CD4-positive, alpha-beta T cell treated with Interleukin-12 subunit alpha and Interleukin-12 subunit beta, for 1 hour (primary cell): ENCODE measurements around the gene SETD2.
A peak's percentile ranks its signal among the peaks of the same experiment; 100 is the strongest.

Source experiments
- DNase-seq: peaks from one replicate; pipeline ENCODE4 v3.0.0-alpha.2; 2020

SETD2 gene

GRCh38 chr3:46994801-46995731 lies 168.8 kb downstream of the SETD2 start:
- DNase-seq: no peak

GRCh38 chr3:46993986-46994385 lies 169.9 kb downstream of the SETD2 start:
- DNase-seq: no peak

DNA sequence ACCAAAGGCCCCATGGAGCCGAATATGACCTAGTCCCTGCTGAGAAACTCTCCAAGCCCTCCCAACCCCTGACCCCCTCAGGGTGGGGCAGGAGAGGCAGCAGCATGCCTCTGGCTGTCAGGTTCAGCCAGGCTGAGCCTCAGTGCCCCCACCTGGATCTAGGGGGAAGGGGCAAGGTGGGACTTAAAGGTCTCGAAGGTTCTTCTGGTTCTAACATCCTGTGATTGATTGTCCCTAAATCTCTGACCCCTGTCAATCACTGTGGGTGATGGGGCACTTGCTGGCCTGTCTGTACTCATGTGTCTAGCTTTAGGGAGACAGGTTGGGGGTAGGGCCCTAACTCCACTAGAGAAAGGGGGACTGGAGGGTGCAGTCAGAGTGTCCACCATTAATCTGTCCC lies 170.6 kb downstream of the SETD2 start:
- no peak for DNase-seq

GRCh38 chr3:46992231-46992630 lies 171.7 kb downstream of the SETD2 start:
- no peak for DNase-seq

DNA sequence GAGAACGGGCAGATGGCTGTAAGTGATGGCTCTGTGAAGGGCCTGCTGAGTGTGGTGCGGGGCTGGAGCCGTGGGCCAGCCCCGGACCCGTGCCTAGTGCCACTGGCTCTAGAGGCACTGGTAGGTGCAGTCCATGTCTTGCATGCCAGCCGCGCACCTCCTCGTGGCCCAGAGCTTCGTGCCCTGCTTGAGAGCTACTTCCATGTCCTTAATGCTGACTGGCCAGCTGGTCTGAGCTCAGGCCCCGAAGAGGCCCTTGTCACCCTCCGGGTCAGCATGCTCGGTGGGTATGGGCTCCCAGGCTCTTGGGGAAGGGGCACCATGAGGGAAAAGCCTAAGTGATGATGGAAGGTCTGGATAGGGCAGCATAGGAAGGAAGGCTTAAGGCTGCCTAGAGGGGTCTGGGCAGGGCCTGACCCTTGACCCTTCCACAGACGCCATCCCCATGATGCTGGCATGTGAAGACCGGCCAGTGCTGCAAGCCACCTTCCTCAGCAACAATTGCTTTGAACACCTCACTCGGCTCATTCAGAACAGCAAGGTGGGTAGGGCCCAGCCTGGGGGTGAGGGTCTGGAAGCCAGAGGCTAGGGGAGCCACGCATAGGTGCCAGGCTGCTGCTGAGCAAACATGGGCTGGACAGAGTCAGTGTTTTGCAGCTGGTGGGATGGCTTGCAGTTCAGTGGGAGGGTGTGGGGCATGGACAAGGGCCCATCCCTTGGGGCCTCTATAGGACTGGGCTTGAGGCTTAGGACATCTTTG lies 172.3 kb downstream of the SETD2 start:
- no peak for DNase-seq

- no peak for DNase-seq
Measured at GRCh38 chr3:46990573-46991374, 173.1 kb downstream of the SETD2 start.

DNA sequence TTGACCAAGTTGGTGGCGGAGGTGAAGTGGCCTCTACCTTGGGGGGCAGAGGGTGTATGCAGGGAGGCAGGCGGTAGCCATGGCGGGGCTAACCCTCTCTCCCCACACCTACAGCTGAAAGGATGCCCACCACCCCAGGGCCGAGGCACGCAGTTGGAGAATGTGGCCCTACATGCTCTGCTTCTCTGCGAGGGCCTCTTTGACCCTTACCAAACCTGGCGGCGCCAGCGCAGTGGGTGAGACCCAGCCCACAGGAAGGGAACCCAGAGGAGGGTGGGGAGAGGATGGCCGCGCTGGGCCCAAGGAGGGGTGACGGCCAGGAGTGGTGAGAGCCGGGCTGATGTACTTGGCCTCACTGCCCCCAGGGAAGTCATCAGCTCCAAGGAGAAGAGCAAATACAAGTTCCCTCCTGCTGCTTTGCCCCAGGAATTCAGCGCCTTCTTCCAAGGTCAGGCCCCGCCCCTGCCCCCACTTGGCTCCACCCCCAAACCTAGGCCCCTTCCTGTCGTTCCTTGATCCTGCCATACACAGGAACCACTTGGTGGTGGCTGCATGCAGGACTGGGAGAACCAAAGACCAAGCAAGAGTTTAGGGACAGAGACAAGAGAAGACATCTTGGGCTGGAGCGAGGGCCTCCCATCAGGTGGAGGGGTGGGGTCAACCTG lies 174.6 kb downstream of the SETD2 start:
- no peak for DNase-seq

GRCh38 chr3:46988616-46989015 lies 175.3 kb downstream of the SETD2 start:
- DNase-seq: no peak

DNA sequence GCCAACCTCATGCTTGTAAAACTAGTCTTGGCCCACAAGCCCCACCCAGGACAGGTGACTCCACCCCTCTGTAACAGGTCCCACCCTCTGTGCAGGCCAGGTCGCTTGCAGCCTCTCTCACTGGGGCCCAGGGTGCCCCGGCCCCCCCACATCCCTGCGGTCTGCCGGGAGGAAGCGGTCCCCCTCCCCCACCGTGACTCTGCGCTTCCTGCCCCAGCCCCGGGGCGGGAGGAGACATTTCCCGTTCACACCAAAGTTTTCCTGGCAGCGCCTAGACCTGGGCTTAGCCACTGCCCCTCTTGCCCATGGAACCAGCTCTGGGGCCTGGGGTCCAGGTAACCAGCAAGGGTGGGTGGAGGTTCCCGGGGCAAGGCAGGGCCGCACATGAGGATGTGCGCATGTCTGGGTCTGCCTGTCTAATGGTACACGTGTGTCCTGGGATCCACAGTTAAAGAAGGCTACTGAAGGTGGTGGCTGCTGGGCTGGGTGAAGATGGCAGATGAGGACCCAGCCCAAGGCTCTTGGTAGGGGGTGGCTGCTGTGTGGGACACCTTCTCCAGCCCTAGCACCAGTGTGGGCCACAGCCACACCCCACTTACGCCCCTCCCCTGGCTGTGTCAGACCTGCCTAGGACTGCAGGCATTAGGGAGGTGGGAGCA lies 176.0 kb downstream of the SETD2 start:
- DNase-seq: peak; percentile 93

DNA sequence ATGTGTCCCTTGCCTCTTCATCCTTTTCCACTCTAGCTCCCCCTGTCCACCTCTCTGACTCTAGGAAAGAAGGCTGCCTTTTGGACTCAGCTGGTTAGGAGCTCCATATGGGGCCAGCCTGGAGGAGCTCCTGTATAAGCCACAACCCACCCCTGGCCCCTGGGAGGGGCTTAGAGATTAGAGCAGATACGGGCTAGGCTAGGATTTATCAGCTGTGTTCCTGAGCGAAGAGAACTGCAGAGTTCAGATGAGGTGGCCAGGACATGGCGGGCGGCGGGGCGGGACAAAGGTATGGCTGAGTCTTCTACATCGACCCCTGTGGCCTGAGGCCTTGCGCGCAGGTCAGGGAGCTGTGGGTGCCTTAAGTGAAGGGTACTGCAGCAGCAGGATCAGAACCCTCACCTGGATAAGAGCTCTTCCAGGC lies 176.6 kb downstream of the SETD2 start:
- no peak for DNase-seq

GRCh38 chr3:46986782-46987310 lies 177.1 kb downstream of the SETD2 start:
- no peak for DNase-seq

DNA sequence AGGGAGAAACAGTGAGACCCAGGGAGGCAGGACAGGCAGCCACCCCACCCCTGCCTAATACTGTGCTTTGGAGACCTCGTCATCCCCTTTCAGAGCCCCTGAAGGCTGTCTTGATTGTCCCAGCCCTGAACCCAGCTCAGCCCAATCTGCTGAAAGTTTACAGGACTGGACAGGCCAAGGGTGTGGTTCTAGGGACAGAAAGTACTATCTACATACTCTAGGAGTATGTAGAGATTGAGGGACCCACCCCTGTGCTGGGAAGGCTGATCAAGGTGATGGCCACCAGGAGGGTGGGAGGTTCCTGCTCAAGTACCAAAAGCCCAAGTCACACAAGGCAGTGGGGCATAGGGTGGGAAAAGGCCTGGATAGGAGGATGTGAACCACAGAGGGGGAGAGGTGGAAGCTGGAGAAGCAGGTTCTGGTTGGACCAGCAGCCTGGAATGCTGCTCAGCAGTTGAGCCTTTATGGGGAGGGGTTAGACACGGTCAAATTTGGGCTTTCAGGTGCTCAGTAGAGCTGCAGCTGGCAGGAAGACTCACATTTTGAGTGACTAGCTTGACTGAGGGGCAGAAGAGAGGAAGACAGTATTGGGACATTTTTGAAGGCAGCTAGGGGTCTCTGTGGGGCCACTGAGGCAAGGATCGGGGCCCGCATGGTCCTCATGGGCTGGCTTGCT lies 177.7 kb downstream of the SETD2 start:
- DNase-seq: no peak

DNA sequence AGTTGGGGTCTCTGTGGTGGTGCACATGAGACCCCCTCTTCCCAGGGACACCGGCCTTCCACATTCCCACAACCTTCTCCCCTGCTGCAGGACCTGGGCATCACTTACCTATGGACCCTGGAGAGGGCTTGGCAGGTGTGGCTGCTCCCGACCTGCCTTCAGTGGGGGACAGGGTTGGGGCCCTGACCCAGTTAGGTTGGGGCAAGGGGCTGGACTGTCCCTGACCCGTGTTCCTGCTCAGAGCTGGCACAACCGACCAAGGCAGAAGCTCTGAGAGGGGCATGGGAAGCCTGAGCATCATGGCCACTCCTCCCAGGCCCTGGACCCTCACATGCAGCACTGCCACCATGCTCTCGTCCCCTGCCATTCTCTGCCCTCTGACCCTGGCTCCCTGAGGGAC lies 178.3 kb downstream of the SETD2 start:
- DNase-seq: no peak

- no peak for DNase-seq
Measured at GRCh38 chr3:46984591-46985459, 179.1 kb downstream of the SETD2 start.

GRCh38 chr3:46982546-46982945 lies 181.4 kb downstream of the SETD2 start:
- no peak for DNase-seq

- no peak for DNase-seq
Measured at GRCh38 chr3:46981932-46982471, 181.9 kb downstream of the SETD2 start.

DNA sequence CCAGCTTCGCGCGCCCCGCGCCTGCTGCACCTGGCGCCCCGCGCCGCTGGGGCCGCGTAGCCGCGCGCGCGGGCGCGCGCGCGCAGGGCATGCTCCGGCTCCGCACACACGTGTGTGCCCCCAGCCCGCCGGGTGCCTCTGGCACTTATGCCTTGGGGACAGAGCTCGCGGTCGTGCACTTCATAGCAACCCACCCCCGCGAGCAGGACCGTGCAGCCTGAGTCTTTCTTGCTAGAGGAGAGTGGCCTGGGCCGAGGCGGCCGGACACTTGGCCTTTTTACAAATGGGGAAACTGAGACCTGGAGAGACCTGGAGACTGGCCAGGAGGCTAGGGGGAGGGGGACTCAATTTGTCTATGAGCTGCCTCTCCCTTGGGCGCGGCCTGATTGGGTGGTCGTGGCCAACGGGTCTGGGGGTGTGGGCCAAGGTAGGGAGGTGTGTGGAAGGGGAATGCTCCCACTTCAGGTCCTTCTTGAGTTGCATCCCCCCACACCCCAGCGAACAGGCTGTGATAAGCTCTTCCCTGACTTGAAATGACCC lies 183.9 kb downstream of the SETD2 start:
- DNase-seq: no peak

DNA sequence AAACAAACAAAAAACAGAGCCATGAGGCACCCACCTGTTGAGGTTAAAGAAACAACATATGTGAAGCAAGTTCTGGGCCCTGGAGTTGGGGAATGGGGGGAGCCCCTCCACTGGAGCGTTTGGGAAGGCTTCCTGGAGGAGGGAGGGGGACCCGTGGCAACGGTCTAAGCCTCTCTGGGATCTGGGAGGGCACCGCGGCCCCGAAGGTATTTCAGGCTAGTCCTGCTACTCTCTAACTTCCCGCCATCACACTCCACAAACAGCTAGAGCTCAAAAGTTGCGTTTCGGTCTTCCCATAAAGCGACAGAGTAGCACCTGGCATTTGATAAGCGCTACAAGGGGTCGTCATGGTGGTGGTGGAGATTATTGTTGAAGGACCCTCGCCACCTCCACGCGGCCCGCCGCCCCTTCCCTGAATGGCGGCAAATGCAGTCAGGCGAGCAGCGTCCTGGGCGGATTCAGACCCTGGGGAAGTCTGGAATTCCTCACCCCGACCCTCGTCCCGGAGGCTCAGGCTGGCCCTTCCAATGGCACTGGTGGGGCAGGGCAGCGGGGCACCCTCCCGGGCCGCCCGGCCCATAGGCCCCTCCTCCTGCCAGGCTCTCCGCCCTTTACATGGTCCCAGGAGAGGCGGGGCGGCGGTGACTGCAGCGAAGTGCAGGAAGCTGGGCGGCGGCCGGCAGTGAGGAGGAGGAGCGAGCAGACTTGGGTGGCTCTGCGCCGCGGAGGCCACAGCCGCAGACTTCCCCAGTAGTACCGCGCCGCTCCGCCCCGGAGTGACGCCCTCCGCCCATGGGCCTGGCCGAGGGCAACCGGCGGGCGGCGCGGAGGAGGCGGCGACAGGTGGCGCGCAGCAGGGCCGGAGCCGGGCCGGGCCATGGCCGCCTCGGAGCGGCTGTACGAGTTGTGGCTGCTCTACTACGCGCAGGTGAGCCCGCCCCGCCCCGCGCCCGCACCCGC lies 184.6 kb downstream of the SETD2 start, which contains the start of gene NBEAL2:
Gene NBEAL2, plus strand, starts transcription at position 682 of the 960 bp plus-strand sequence. Its CDS starts 196 bp downstream, at position 878.
- peak; percentile 96 for DNase-seq
